ENCODE results near the gene BMP3. TPM values are rescaled to one million over a fixed set of nuclear protein-coding genes. Genes with fewer than 3 reads are reported as not detected.

The BMP3 gene
- total and polyA plus RNA-seq, 2 of the 8 experiments (the other 6 are each of a cell fraction or from before 2014, with no cell fraction given), result 0.02 TPM; not detected in 1

GRCh38 chr4:81030981-81031791, 678 bp downstream of the BMP3 start (continued):
- no peak for TF ChIP-seq RAD21 (IDR thresholded peaks at IDR 0.05 in 1 of 2, conservative IDR thresholded peaks at IDR 0.05 in 1 of 2; ENCODE audit: low read depth in 2 of 2, low read length in 2 of 2)
- peak; percentile 69 for TF ChIP-seq RNF2 (IDR thresholded peaks at IDR 0.05; ENCODE audit: borderline replicate concordance, low read depth, low read length, missing control alignments, poor library complexity, severe bottlenecking)
